SK-N-MC (cell line): ENCODE results near the gene PARG.
"Not testable (repeated sequence)": the region's sequence is repeated elsewhere in the genome, so short reads cannot be mapped to it uniquely, and the experiment has no call there.

ENCODE experiments used
- DNase-seq: peaks from one replicate; pipeline ENCODE4 v3.0.0-alpha.2; 2011; ENCODE audit warnings: low read depth, low spot score
- H3K27ac ChIP-seq: fragments of 200-600 bp; sonication (generic); 2 replicates; pipeline ENCODE4 v1.5.1; 2016; ENCODE audit warnings: mixed run types
- H3K36me3 ChIP-seq: fragments of 200-600 bp; sonication (generic); 2 replicates; pipeline ENCODE4 v1.6.1; 2017; ENCODE audit warnings: antibody characterized with exemption, low read length, mixed read lengths; ENCODE audit not compliant: insufficient read depth
- H3K4me3 ChIP-seq: fragments of 200-600 bp; sonication (generic); 2 replicates; pipeline ENCODE4 v1.5.1; 2016
- H3K9ac ChIP-seq: fragments of 200-600 bp; sonication (generic); 2 replicates; pipeline ENCODE4 v1.8.0; 2017; ENCODE audit warnings: mixed run types, mixed read lengths; ENCODE audit not compliant: insufficient read length
- H3K9me3 ChIP-seq: fragments of 200-600 bp; sonication (generic); 2 replicates; pipeline ENCODE4 v1.6.1; 2017; ENCODE audit warnings: low read depth, mild to moderate bottlenecking, antibody characterized with exemption, low read length, moderate library complexity, mixed read lengths
- EZH2 ChIP-seq: fragments of 200-600 bp; sonication (generic); IDR thresholded peaks from one replicate; pipeline ENCODE4 v1.6.1; 2017; ENCODE audit warnings: antibody characterized with exemption
- FOXP2 ChIP-seq: optimal IDR thresholded peaks from 2 replicates; pipeline ENCODE3; 2011; ENCODE audit warnings: mild to moderate bottlenecking, moderate library complexity; ENCODE audit not compliant: insufficient read depth; ENCODE audit errors: extremely low read length, control extremely low read depth
- POLR2AphosphoS5 ChIP-seq: IDR thresholded peaks from 2 replicates; pipeline ENCODE4 v1.6.1; 2012; ENCODE audit warnings: mild to moderate bottlenecking, low read depth, low read length, borderline replicate concordance

The PARG gene

GRCh38 chr10:49803988-49804387 lies 137.8 kb downstream of the PARG start:
- Histone ChIP-seq H3K9me3 (no peaks in the 10 kb centered on the region), H3K4me3 (no peak overlapping the region), H3K9ac (no peak overlapping the region), H3K36me3 (no peaks in the 10 kb centered on the region), H3K27ac (no peak overlapping the region)
- no peak for DNase-seq
- TF ChIP-seq FOXP2: no peak
- TF ChIP-seq EZH2: no peak
- no peak for TF ChIP-seq POLR2AphosphoS5

DNA sequence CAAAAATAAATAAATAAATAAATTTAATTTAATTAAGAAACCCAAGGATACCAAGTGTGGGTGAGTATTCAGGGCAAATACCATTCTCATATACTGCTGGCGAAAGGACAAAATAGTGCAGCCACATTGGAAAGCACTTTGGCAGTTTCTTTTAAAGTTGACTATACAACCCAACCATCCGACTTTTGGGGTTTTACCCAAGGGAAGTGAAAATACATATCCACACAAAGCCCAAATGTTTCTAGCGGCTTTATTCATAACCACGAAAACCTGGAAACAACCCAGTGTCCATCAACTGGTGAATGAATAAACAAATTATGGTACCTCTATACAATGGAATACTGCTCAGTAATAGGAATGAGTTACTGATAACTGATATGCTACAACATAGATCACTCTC lies 143.6 kb downstream of the PARG start:
- DNase-seq: no peak
- Histone ChIP-seq H3K36me3 (no peaks in the 10 kb centered on the region), H3K9me3 (no peaks in the 10 kb centered on the region), H3K4me3 (no peak overlapping the region), H3K9ac (no peak overlapping the region), H3K27ac (no peak overlapping the region)
- TF ChIP-seq EZH2 (no peak), FOXP2 (no peak), POLR2AphosphoS5 (no peak)

- Histone ChIP-seq H3K36me3 (no peaks in the 10 kb centered on the region), H3K9ac (no peak overlapping the region), H3K27ac (no peak overlapping the region), H3K4me3 (no peak overlapping the region), H3K9me3 (no peaks in the 10 kb centered on the region)
- TF ChIP-seq POLR2AphosphoS5 (no peak), FOXP2 (no peak), EZH2 (no peak)
- DNase-seq: no peak
Measured at GRCh38 chr10:49791100-49791499, 150.7 kb downstream of the PARG start.

DNA sequence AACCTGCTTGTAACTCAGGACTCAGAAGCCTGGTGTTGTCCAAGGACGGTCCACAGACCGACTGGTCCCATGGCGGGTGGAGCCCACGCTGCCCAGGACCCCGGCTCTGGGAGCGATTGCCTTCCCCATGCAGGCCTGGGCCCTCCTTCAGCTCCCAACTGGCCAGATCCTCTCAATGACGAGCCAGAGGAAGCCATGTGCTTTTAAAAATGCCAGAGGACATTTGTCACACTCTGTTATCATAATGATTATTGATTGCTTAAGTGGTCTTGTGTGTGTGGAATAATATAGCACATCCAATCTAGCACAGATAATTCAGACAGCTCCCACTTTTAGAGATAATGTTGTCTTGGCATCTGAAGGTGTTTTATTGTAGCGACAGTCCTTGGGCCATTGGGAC lies 157.1 kb downstream of the PARG start:
- DNase-seq: no peak
- H3K27ac ChIP-seq: no peak overlapping the region
- H3K36me3 ChIP-seq: no peaks in the 10 kb centered on the region
- no peak for TF ChIP-seq FOXP2
- TF ChIP-seq POLR2AphosphoS5: no peak
- no peak for TF ChIP-seq EZH2
- no peak overlapping the region for H3K9ac ChIP-seq
- no peaks in the 10 kb centered on the region for H3K9me3 ChIP-seq
- no peak overlapping the region for H3K4me3 ChIP-seq

GRCh38 chr10:49783645-49784044 lies 158.2 kb downstream of the PARG start:
- DNase-seq: no peak
- Histone ChIP-seq H3K27ac (no peak overlapping the region), H3K9ac (no peak overlapping the region), H3K9me3 (no peaks in the 10 kb centered on the region), H3K36me3 (no peaks in the 10 kb centered on the region), H3K4me3 (no peak overlapping the region)
- TF ChIP-seq FOXP2: no peak
- TF ChIP-seq POLR2AphosphoS5: no peak
- no peak for TF ChIP-seq EZH2

- DNase-seq: no peak
- Histone ChIP-seq H3K9me3 (no peaks in the 10 kb centered on the region), H3K4me3 (no peak overlapping the region), H3K9ac (no peak overlapping the region), H3K27ac (no peak overlapping the region), H3K36me3 (no peaks in the 10 kb centered on the region)
- no peak for TF ChIP-seq EZH2
- TF ChIP-seq POLR2AphosphoS5: no peak
- TF ChIP-seq FOXP2: no peak
Measured at GRCh38 chr10:49781247-49781646, 160.6 kb downstream of the PARG start.

- Histone ChIP-seq H3K27ac (no peak overlapping the region), H3K4me3 (no peak overlapping the region), H3K36me3 (no peaks in the 10 kb centered on the region), H3K9me3 (no peaks in the 10 kb centered on the region), H3K9ac (no peak overlapping the region)
- no peak for DNase-seq
- TF ChIP-seq FOXP2 (no peak), POLR2AphosphoS5 (no peak), EZH2 (no peak)
Measured at GRCh38 chr10:49778197-49778596, 163.6 kb downstream of the PARG start.

DNA sequence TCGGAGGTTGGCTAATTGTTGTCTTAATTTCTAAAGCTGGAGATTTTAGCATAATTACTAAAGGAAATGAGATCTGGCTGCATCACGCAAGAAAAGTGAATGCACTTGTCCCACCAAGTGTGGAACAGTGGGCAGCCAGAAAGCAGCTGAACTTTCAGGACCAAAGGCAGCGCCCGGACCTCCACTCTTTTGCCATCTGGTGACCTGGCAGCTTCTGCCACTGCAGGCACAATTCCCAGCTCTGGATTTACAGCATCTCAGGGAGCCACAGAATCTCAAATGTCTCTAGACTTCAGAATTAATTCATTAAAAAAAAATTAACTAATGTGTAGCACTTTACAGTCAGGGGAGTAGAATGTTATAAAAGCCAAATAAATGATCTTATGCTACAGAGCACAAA lies 165.0 kb downstream of the PARG start:
- no peak overlapping the region for H3K27ac ChIP-seq
- no peak for DNase-seq
- no peak overlapping the region for H3K4me3 ChIP-seq
- no peak for TF ChIP-seq POLR2AphosphoS5
- no peak for TF ChIP-seq FOXP2
- no peak for TF ChIP-seq EZH2
- no peak overlapping the region for H3K9ac ChIP-seq
- no peaks in the 10 kb centered on the region for H3K36me3 ChIP-seq
- H3K9me3 ChIP-seq: no peaks in the 10 kb centered on the region

DNA sequence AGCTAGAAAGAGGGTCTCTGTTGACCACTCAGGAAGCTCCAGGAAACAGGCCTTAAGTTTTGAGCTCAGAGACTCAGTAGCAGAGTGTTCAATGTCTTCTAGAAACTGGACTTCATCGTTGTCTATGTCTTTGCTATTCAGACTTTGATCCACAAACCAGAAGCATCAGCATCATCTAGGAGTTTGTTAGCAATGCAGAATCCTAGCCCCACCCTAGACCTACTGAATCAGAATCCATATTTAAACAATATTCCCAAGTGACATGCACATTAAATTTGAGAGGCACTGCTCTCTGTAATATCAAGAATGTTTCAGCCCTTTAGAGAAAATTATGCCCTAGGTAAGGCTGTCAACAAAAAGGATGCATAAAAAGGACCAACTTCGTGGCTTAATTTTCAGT lies 166.8 kb downstream of the PARG start:
- Histone ChIP-seq H3K36me3 (no peaks in the 10 kb centered on the region), H3K27ac (no peak overlapping the region), H3K4me3 (no peak overlapping the region), H3K9me3 (no peaks in the 10 kb centered on the region), H3K9ac (no peak overlapping the region)
- TF ChIP-seq POLR2AphosphoS5 (no peak), FOXP2 (no peak), EZH2 (no peak)
- DNase-seq: no peak

- H3K36me3 ChIP-seq, DNase-seq, H3K4me3 ChIP-seq, H3K9me3 ChIP-seq, H3K9ac ChIP-seq, H3K27ac ChIP-seq: not testable (repeated sequence)
Measured at GRCh38 chr10:49772944-49773343, 168.9 kb downstream of the PARG start.

- not testable (repeated sequence) for DNase-seq, H3K4me3 ChIP-seq, H3K9me3 ChIP-seq, H3K27ac ChIP-seq, H3K9ac ChIP-seq, H3K36me3 ChIP-seq
Measured at GRCh38 chr10:49771046-49771445, 170.8 kb downstream of the PARG start.
